ENCODE measurements around the gene GRIA1.

The GRIA1 gene

DNA sequence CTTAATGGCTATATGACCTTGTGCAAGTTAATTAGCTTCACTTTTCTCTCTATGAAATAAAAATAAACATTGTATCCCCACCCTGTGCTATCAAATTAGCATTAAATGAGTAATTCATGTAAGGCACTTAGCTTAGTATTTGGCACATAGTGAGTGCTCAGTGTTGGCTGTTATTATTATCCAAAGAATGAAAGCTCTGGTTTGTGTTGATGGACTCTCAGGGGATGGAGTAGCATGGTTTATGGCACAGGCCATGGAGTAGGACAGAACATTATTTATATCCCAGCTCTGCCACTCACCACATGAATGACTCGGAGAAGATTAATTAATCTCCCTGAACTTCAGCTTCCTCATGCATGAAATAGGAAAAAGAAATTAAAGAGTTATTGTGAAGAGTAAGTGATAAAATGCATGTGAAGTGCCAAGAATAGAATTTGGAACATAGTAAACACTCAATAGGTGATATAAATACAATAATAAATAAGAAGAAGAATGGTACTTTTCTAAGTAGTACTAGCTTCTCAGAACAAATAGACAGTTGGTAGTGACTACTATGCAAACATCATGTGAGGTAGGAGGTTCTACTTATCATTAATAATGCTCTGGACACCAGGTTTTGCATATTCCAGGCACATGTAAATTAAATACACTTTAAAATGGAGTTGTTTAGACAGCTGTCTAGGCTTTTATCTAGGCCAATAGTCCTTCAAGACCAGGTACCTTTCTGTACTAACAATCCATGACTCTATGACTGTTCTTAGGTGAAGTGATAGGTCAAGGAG lies 146.4 kb downstream of the GRIA1 start:
- no peaks in the 10 kb centered on the region for H3K36me3 ChIP-seq (ENCODE audit: control insufficient read depth, insufficient read depth, low read length)
- no peaks in the 10 kb centered on the region for H3K4me1 ChIP-seq (ENCODE audit: control insufficient read depth, insufficient read depth, low read length)
- no peaks in the 10 kb centered on the region for H3K9me3 ChIP-seq (ENCODE audit: control insufficient read depth, insufficient read depth, low read length)
- no peaks in the 10 kb centered on the region for H3K27me3 ChIP-seq (ENCODE audit: control insufficient read depth, insufficient read depth, low read length)
- no peak overlapping the region for H3K9ac ChIP-seq (ENCODE audit: low read depth, low read length)
- no peak overlapping the region for H3K4me3 ChIP-seq (ENCODE audit: low read depth, low read length)

DNA sequence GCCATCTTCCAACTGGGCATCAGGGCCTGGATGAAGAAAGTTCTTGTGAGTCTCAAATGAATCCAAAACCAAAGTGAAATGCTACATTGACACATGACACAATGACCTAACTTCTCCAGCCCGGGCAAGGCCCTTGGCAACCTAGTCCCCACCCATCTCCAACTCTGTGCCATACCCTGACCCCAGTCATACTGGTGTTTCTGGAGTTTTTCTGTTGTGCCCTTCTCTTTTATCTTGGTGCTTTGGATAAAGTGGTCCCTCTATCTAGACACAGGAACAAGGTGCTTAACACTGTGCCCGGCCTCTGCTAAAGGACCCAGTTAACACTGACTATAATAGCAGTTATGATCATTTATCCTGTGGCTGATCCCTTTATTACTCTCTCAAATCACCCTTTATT lies 149.8 kb downstream of the GRIA1 start:
- Histone ChIP-seq H3K4me1 (ENCODE audit: control insufficient read depth, insufficient read depth, low read length) (no peaks in the 10 kb centered on the region), H3K4me3 (ENCODE audit: low read depth, low read length) (no peak overlapping the region), H3K9me3 (ENCODE audit: control insufficient read depth, insufficient read depth, low read length) (no peaks in the 10 kb centered on the region), H3K27me3 (ENCODE audit: control insufficient read depth, insufficient read depth, low read length) (no peaks in the 10 kb centered on the region), H3K36me3 (ENCODE audit: control insufficient read depth, insufficient read depth, low read length) (no peaks in the 10 kb centered on the region), H3K9ac (ENCODE audit: low read depth, low read length) (no peak overlapping the region)

- Histone ChIP-seq H3K4me3 (ENCODE audit: low read depth, low read length) (no peak overlapping the region), H3K4me1 (ENCODE audit: control insufficient read depth, insufficient read depth, low read length) (no peaks in the 10 kb centered on the region), H3K9ac (ENCODE audit: low read depth, low read length) (no peak overlapping the region), H3K9me3 (ENCODE audit: control insufficient read depth, insufficient read depth, low read length) (no peaks in the 10 kb centered on the region), H3K36me3 (ENCODE audit: control insufficient read depth, insufficient read depth, low read length) (no peaks in the 10 kb centered on the region), H3K27me3 (ENCODE audit: control insufficient read depth, insufficient read depth, low read length) (no peaks in the 10 kb centered on the region)
Measured at GRCh38 chr5:153641183-153641688, 150.8 kb downstream of the GRIA1 start.

DNA sequence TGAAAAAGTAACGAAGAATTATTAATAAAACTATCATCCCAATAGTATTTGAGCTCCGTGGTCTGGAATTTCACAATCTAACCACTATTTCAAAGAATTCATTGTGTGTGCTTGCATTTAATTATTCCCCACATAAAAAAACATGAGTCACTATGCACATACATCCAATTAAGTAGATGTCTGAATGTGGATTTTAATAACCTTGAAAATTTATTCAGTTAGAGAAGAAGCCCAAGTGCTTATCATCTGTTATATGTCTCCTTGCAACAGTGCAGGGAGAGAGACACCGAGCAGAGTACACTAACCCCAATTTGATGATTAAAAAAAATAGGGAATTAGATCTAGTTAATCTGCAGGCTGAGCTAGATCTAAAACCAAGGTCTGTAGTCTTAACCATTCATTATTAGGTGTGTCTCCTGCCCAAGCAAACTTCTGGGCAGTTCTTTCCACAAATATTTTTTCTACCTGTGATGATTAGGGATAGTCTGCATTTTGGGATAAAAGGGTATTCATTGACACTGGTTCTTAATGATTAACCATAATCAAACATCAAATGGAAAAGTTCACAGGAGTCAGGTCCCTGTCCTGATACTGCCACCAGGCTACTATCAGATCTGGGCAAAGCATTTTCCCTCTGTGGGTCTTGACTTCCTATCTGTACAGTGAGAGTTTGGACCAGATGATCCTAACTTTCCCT lies 164.2 kb downstream of the GRIA1 start:
- H3K27me3 ChIP-seq (ENCODE audit: control insufficient read depth, insufficient read depth, low read length): no peaks in the 10 kb centered on the region
- no peak overlapping the region for H3K4me3 ChIP-seq (ENCODE audit: low read depth, low read length)
- no peaks in the 10 kb centered on the region for H3K36me3 ChIP-seq (ENCODE audit: control insufficient read depth, insufficient read depth, low read length)
- H3K9me3 ChIP-seq (ENCODE audit: control insufficient read depth, insufficient read depth, low read length): no peaks in the 10 kb centered on the region
- peaks cover 6% of the 10 kb centered on the region for H3K4me1 ChIP-seq (ENCODE audit: control insufficient read depth, insufficient read depth, low read length)
- H3K9ac ChIP-seq (ENCODE audit: low read depth, low read length): no peak overlapping the region

DNA sequence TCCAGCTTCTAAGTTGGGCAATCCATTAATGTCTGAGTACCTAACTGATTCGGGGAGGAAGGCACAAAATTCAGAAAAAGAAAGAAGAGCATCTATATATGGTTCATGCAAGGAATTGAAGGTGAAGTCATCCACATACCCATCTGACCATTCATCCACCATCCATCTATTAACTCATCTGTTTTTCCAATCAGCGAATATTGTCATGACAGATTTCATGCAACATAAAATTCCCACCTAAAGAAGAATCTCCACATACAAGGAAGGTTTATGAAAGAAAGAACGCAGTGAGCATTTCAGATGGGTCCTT lies 164.7 kb downstream of the GRIA1 start:
- no peaks in the 10 kb centered on the region for H3K9me3 ChIP-seq (ENCODE audit: control insufficient read depth, insufficient read depth, low read length)
- no peaks in the 10 kb centered on the region for H3K36me3 ChIP-seq (ENCODE audit: control insufficient read depth, insufficient read depth, low read length)
- H3K9ac ChIP-seq (ENCODE audit: low read depth, low read length): no peak overlapping the region
- H3K4me1 ChIP-seq (ENCODE audit: control insufficient read depth, insufficient read depth, low read length): peaks cover 6% of the 10 kb centered on the region
- no peak overlapping the region for H3K4me3 ChIP-seq (ENCODE audit: low read depth, low read length)
- no peaks in the 10 kb centered on the region for H3K27me3 ChIP-seq (ENCODE audit: control insufficient read depth, insufficient read depth, low read length)

GRCh38 chr5:153658149-153658548 lies 167.7 kb downstream of the GRIA1 start:
- Histone ChIP-seq H3K9me3 (ENCODE audit: control insufficient read depth, insufficient read depth, low read length) (no peaks in the 10 kb centered on the region), H3K36me3 (ENCODE audit: control insufficient read depth, insufficient read depth, low read length) (no peaks in the 10 kb centered on the region), H3K9ac (ENCODE audit: low read depth, low read length) (no peak overlapping the region), H3K27me3 (ENCODE audit: control insufficient read depth, insufficient read depth, low read length) (no peaks in the 10 kb centered on the region), H3K4me3 (ENCODE audit: low read depth, low read length) (no peak overlapping the region), H3K4me1 (ENCODE audit: control insufficient read depth, insufficient read depth, low read length) (peaks cover 6% of the 10 kb centered on the region)

DNA sequence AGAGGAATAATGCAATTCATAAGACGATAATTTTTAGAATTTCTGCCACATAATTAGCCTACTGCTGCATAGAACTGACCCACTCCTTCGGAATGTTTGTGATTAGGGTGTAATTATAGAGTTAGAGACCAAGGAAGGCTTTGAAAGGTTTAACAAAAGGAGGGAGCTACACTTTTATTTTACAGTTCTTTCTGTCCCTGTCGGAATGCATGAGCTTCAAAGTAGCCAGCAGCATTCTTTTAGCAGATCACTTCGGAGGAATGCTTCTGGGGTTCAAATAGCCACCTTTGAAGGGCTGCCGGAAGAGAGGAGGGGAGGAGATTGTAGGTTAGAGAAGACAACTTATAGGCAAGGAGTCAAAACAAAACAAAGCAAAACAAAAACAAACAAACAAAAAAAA lies 168.1 kb downstream of the GRIA1 start:
- no peak overlapping the region for H3K9ac ChIP-seq (ENCODE audit: low read depth, low read length)
- no peaks in the 10 kb centered on the region for H3K36me3 ChIP-seq (ENCODE audit: control insufficient read depth, insufficient read depth, low read length)
- no peaks in the 10 kb centered on the region for H3K9me3 ChIP-seq (ENCODE audit: control insufficient read depth, insufficient read depth, low read length)
- no peaks in the 10 kb centered on the region for H3K27me3 ChIP-seq (ENCODE audit: control insufficient read depth, insufficient read depth, low read length)
- H3K4me1 ChIP-seq (ENCODE audit: control insufficient read depth, insufficient read depth, low read length): peaks cover 6% of the 10 kb centered on the region
- no peak overlapping the region for H3K4me3 ChIP-seq (ENCODE audit: low read depth, low read length)

GRCh38 chr5:153659039-153659736 lies 168.7 kb downstream of the GRIA1 start:
- Histone ChIP-seq H3K9me3 (ENCODE audit: control insufficient read depth, insufficient read depth, low read length) (no peaks in the 10 kb centered on the region), H3K36me3 (ENCODE audit: control insufficient read depth, insufficient read depth, low read length) (no peaks in the 10 kb centered on the region), H3K27me3 (ENCODE audit: control insufficient read depth, insufficient read depth, low read length) (no peaks in the 10 kb centered on the region), H3K4me3 (ENCODE audit: low read depth, low read length) (no peak overlapping the region), H3K4me1 (ENCODE audit: control insufficient read depth, insufficient read depth, low read length) (peaks cover 6% of the 10 kb centered on the region), H3K9ac (ENCODE audit: low read depth, low read length) (no peak overlapping the region)

GRCh38 chr5:153660919-153661318 lies 170.4 kb downstream of the GRIA1 start:
- no peaks in the 10 kb centered on the region for H3K27me3 ChIP-seq (ENCODE audit: control insufficient read depth, insufficient read depth, low read length)
- no peak overlapping the region for H3K9ac ChIP-seq (ENCODE audit: low read depth, low read length)
- H3K4me1 ChIP-seq (ENCODE audit: control insufficient read depth, insufficient read depth, low read length): peaks cover 6% of the 10 kb centered on the region
- H3K9me3 ChIP-seq (ENCODE audit: control insufficient read depth, insufficient read depth, low read length): no peaks in the 10 kb centered on the region
- no peak overlapping the region for H3K4me3 ChIP-seq (ENCODE audit: low read depth, low read length)
- H3K36me3 ChIP-seq (ENCODE audit: control insufficient read depth, insufficient read depth, low read length): no peaks in the 10 kb centered on the region

GRCh38 chr5:153661897-153662296 lies 171.4 kb downstream of the GRIA1 start:
- no peak overlapping the region for H3K4me3 ChIP-seq (ENCODE audit: low read depth, low read length)
- H3K36me3 ChIP-seq (ENCODE audit: control insufficient read depth, insufficient read depth, low read length): no peaks in the 10 kb centered on the region
- H3K9me3 ChIP-seq (ENCODE audit: control insufficient read depth, insufficient read depth, low read length): no peaks in the 10 kb centered on the region
- H3K9ac ChIP-seq (ENCODE audit: low read depth, low read length): no peak overlapping the region
- peaks cover 6% of the 10 kb centered on the region for H3K4me1 ChIP-seq (ENCODE audit: control insufficient read depth, insufficient read depth, low read length)
- no peaks in the 10 kb centered on the region for H3K27me3 ChIP-seq (ENCODE audit: control insufficient read depth, insufficient read depth, low read length)

GRCh38 chr5:153670101-153670500 lies 179.6 kb downstream of the GRIA1 start:
- Histone ChIP-seq H3K27me3 (ENCODE audit: control insufficient read depth, insufficient read depth, low read length) (no peaks in the 10 kb centered on the region), H3K9me3 (ENCODE audit: control insufficient read depth, insufficient read depth, low read length) (no peaks in the 10 kb centered on the region), H3K9ac (ENCODE audit: low read depth, low read length) (no peak overlapping the region), H3K4me1 (ENCODE audit: control insufficient read depth, insufficient read depth, low read length) (no peaks in the 10 kb centered on the region), H3K4me3 (ENCODE audit: low read depth, low read length) (no peak overlapping the region), H3K36me3 (ENCODE audit: control insufficient read depth, insufficient read depth, low read length) (no peaks in the 10 kb centered on the region)

Data from iPS-15b (cell line).